Measurements from ENCODE around the gene NR1H3. TPM values are rescaled to one million over a fixed set of nuclear protein-coding genes. Genes with fewer than 3 reads are reported as not detected.

Gene NR1H3
- total RNA-seq, 2 experiments from 2014 or later = 8.4 to 10.0 TPM

DNA sequence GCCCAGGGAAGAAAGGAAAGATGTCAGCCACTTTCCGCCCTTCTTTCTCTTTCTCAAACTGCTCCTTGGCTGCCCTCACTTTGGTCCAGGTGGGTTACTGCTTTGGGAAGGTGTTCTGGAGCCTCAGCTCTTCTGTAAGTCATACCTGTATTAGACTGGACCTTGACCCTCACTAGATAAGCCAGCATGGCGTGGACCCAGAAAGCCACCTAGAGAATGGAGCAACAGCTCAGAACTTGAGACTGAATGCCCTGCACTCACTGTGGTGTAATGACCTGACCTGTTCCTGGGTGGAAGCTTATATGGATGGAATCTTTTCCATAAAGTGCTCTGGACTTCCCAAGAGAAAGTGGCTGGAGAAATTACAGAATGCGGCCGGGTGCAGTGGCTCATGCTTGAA, 24.7 kb upstream of the NR1H3 start:
- peaks cover 38% of the 10 kb centered on the region for H3K4me1 Mint-ChIP-seq
- H3K27me3 Mint-ChIP-seq = no peaks in the 10 kb centered on the region
- CTCF ChIA-PET = interaction anchor here (0.5 to 2.7 kb wide), 7 partner anchors 8 to 191 kb away, joined by 3 to 8 read pairs (median 4); partner anchors contain the start of gene ACP2
- no peak overlapping the region for H3K27ac Mint-ChIP-seq
- peaks cover 45% of the 10 kb centered on the region for H3K36me3 Mint-ChIP-seq (ENCODE audit: low read depth)
- H3K9me3 Mint-ChIP-seq = no peaks in the 10 kb centered on the region
- H3K4me3 Mint-ChIP-seq = no peak overlapping the region
- POLR2A ChIA-PET = no interaction called here
- no peak for DNase-seq

DNA sequence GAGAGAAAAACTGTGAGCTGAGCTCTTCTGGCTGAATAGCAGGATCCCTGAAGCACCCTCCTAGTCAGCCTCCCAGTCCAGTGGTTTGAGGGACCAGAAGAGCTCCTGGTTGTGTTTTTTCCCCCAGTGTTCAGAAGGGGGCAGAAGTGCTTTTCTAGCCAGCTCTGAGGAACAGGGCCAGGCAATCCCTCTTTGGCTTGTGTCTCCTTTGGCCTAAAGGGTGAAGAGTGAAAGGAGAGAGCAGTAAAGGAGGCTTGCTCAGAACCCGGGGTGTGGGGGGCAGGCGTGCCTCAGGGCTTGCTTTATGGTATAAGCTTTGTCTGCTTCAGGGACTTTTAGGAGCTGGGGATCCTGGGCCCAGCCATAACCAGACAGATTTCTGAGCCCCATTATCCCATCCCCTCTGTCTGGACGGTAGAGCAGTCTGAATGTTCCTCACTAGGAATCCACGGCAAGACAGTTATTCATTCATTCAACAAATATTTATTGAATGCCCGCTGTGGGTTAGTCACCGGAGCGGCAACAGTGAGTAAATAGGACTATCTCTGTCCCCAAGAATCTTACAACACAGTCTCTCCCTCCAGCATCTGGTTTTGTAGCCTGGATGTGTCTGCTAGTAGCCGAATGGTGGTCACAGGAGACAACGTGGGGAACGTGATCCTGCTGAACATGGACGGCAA, 23.7 kb upstream of the NR1H3 start:
- peaks cover 45% of the 10 kb centered on the region for H3K36me3 Mint-ChIP-seq (ENCODE audit: low read depth)

DNA sequence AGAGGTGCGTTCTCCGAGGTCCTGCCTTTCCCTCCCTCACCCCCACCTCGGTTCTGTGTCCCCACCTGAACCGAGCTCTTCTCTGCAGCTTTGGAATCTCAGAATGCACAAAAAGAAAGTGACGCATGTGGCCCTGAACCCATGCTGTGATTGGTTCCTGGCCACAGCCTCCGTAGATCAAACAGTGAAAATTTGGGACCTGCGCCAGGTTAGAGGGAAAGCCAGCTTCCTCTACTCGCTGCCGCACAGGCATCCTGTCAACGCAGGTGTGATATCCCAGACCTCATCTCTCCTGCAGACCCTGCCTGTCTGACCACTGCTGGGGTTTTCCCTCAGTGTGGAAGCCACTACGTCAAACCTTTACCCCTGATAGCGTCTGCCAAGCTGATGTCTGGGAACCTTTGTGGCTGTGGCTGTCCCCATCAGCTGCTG, 23.1 kb upstream of the NR1H3 start:
- Mint-ChIP-seq H3K27me3 (no peaks in the 10 kb centered on the region), H3K4me1 (peaks cover 32% of the 10 kb centered on the region), H3K27ac (peak overlapping the region; percentile 86), H3K9me3 (no peaks in the 10 kb centered on the region), H3K4me3 (peak overlapping the region; percentile 46), H3K36me3 (ENCODE audit: low read depth) (peaks cover 47% of the 10 kb centered on the region)
- ChIA-PET POLR2A (interaction anchor here (1.4 kb wide), 1 partner anchor 19 kb away, joined by 6 read pairs; no protein-coding TSS in a partner anchor), CTCF (interaction anchor here (0.7 to 6.5 kb wide), 7 partner anchors 14 to 174 kb away, joined by 3 to 44 read pairs (median 3); partner anchors contain the start of gene ACP2)
- peak; percentile 27 for DNase-seq

More for the DNA sequence above, 23.7 kb upstream of the NR1H3 start:
- POLR2A ChIA-PET = no interaction called here
- peak overlapping the region; percentile 86 for H3K27ac Mint-ChIP-seq
- peak overlapping the region; percentile 46 for H3K4me3 Mint-ChIP-seq
- H3K4me1 Mint-ChIP-seq = peaks cover 34% of the 10 kb centered on the region
- peak; percentile 27 for DNase-seq
- H3K9me3 Mint-ChIP-seq = no peaks in the 10 kb centered on the region
- H3K27me3 Mint-ChIP-seq = no peaks in the 10 kb centered on the region
- CTCF ChIA-PET = interaction anchor here (0.7 to 6.5 kb wide), 7 partner anchors 7 to 175 kb away, joined by 3 to 44 read pairs (median 3); partner anchors contain the start of gene ACP2

DNA sequence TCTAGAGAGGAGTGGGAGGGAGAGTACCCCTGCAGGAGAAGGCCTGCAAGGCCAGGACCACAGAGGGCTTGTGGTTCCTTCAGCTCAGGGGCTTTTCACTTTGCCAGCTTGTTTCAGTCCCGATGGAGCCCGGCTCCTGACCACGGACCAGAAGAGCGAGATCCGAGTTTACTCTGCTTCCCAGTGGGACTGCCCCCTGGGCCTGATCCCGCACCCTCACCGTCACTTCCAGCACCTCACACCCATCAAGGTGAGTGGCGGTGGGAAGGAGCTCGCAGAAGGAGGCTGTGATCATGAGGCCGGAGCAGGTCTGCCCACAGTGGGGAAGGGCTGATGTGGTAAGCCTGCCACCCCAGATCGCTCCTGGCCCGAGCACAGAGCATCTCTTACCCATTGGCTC, 22.6 kb upstream of the NR1H3 start:
- POLR2A ChIA-PET = interaction anchor here (1.4 kb wide), 1 partner anchor 19 kb away, joined by 6 read pairs; no protein-coding TSS in a partner anchor
- no peaks in the 10 kb centered on the region for H3K27me3 Mint-ChIP-seq
- no peak overlapping the region for H3K4me3 Mint-ChIP-seq
- peak overlapping the region; percentile 86 for H3K27ac Mint-ChIP-seq
- DNase-seq = no peak
- peaks cover 51% of the 10 kb centered on the region for H3K36me3 Mint-ChIP-seq (ENCODE audit: low read depth)
- peaks cover 32% of the 10 kb centered on the region for H3K4me1 Mint-ChIP-seq
- no peaks in the 10 kb centered on the region for H3K9me3 Mint-ChIP-seq
- CTCF ChIA-PET = interaction anchor here (0.7 to 6.5 kb wide), 6 partner anchors 13 to 174 kb away, joined by 3 to 44 read pairs (median 4); partner anchors contain the start of gene ACP2

DNA sequence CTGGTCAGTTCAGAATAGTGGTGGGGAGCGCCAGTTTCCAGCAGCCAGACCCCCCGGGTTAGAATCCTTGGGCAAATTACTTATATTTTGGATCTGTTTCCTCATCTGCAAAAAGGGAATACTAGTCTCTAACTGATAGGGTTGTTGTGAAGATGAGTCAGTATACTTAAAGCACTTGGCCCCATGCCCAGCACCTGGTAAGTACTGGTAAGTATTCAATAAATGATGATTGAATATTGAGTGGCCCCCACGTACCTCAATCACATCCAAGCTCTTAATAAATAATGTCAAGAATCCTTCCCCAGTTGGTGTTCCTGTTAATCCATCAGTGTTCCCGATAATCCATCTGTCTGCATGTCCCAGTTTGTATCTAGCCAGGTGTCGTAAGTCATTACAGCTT, 21.3 kb upstream of the NR1H3 start:
- DNase-seq = no peak
- H3K4me3 Mint-ChIP-seq = no peak overlapping the region
- H3K27me3 Mint-ChIP-seq = no peaks in the 10 kb centered on the region
- no peak overlapping the region for H3K27ac Mint-ChIP-seq
- no peaks in the 10 kb centered on the region for H3K9me3 Mint-ChIP-seq
- POLR2A ChIA-PET = interaction anchor here (1.2 kb wide), 1 partner anchor 12 kb away, joined by 4 read pairs; the partner anchor contains the start of gene ACP2
- CTCF ChIA-PET = interaction anchor here (1.2 to 6.5 kb wide), 3 partner anchors 12 to 137 kb away, joined by 5 to 44 read pairs (median 7); partner anchors contain the start of gene ACP2
- H3K36me3 Mint-ChIP-seq (ENCODE audit: low read depth) = peaks cover 51% of the 10 kb centered on the region
- H3K4me1 Mint-ChIP-seq = peaks cover 32% of the 10 kb centered on the region

DNA sequence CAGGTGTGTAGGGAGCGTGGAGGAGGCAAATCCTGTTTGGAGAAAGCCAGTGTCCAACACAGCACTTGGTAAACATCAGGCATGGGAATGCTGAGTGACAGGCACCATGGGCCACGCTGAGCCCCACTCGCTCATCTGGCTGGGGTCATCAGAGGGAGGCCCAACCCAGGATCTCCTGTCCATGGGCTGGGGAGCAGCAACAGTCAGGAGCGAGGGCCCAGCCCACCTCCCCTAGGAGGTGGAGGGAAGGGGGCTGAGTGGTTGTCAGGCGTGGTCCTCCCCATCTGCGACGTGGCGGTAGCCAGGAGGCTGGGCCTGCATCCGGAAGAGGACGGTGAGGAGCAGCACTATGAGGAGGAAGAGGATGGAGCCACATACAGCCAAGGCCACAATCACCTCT, 17.9 kb upstream of the NR1H3 start:
- Mint-ChIP-seq H3K36me3 (ENCODE audit: low read depth) (peaks cover 66% of the 10 kb centered on the region), H3K27me3 (no peaks in the 10 kb centered on the region), H3K27ac (no peak overlapping the region), H3K4me3 (no peak overlapping the region), H3K4me1 (peaks cover 16% of the 10 kb centered on the region), H3K9me3 (no peaks in the 10 kb centered on the region)
- no peak for DNase-seq
- ChIA-PET CTCF (interaction anchor here (0.6 to 6.5 kb wide), 3 partner anchors 8 to 62 kb away, joined by 3 to 44 read pairs (median 4); partner anchors contain the start of gene ACP2), POLR2A (no interaction called here)

DNA sequence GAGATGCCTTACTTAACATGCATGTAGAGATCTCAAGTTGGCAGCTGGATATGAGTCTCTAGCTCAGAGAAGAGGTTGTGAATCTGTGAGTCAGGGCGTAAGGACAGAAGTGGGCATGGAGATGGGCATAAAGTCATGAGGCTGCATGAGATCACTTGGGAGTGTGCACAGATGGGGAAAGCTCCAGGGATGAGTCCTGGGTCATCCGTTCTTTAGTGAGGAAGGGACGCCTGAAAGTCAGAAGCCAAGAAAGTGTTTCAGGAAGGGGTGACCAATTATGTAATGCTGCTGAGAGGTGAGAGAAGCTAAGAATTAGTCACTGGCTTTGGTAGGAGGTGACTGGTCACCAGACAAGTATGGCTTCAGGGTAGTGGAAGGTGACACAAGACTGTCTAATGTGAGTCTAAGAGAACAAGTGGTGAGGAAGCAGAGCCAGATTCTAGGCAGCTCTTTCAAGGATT, 15.9 kb upstream of the NR1H3 start:
- Mint-ChIP-seq H3K4me1 (peaks cover 8% of the 10 kb centered on the region), H3K36me3 (ENCODE audit: low read depth) (peaks cover 64% of the 10 kb centered on the region), H3K27me3 (no peaks in the 10 kb centered on the region), H3K4me3 (no peak overlapping the region), H3K9me3 (no peaks in the 10 kb centered on the region), H3K27ac (peak overlapping the region; percentile 48)
- no peak for DNase-seq
- ChIA-PET POLR2A (interaction anchor here (0.6 kb wide), 1 partner anchor 29 kb away, joined by 3 read pairs; no protein-coding TSS in a partner anchor), CTCF (interaction anchor here (0.9 to 1.7 kb wide), 7 partner anchors 8 to 129 kb away, joined by 3 to 7 read pairs (median 4); partner anchors contain the start of genes DDB2 and NR1H3)

DNA sequence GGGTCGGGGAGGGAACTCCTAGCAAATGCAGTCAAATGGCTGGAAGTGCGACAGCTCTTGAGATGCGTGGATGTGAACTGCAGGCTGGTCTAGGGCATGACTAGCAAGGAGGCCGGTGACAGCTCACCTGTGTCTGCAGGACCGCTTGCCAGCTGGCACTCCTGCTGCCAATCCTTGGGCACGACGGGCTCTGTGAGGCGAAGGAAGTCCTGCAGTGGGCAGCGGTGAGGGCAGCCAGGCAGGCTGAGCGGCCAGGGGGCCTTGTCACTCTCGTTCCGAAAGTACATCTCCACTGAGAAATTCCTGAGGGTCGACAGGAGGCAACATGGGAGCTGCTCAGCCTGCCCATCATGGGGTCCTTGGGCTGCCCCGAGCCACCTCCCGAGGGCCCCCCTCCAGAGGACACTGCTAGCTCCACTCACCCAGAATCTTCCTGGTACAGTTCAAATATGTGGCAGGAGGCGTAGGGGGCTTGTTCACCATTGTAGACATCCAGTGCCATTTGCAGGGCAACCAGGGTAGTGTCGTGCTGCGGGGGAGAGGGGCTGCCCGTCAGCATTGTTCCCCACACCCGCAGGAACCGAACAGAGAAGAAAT, 15.1 kb upstream of the NR1H3 start:
- no peak for DNase-seq
- no peak overlapping the region for H3K27ac Mint-ChIP-seq
- H3K4me3 Mint-ChIP-seq = no peak overlapping the region
- ChIA-PET CTCF (interaction anchor here (1.2 to 2.1 kb wide), 5 partner anchors 15 to 29 kb away, joined by 3 to 7 read pairs (median 4); partner anchors contain the start of genes DDB2 and NR1H3), POLR2A (interaction anchor here (1.0 kb wide), 1 partner anchor 36 kb away, joined by 8 read pairs; no protein-coding TSS in a partner anchor)
- no peaks in the 10 kb centered on the region for H3K27me3 Mint-ChIP-seq
- no peaks in the 10 kb centered on the region for H3K9me3 Mint-ChIP-seq
- H3K36me3 Mint-ChIP-seq (ENCODE audit: low read depth) = peaks cover 63% of the 10 kb centered on the region
- peaks cover 16% of the 10 kb centered on the region for H3K4me1 Mint-ChIP-seq

DNA sequence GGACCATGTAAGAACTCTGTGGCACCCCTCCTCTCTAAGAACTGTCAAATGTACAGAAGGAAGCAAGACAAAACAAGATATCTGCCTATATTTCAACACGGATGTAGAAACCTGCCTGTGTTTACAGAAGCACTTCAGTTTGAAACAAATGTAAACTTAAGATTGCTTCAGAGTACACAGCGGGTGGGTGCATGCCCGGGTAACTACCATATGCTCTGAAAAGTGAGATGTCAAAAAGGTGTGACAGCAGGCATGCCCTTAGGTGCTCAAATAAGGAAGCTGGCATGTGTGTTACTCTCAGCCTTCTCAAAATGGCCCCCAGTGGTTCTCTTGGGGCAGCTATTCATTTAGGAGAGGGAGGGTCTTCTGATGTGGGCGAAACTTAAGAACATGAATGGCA, 14.3 kb upstream of the NR1H3 start:
- Mint-ChIP-seq H3K4me1 (peaks cover 21% of the 10 kb centered on the region), H3K4me3 (no peak overlapping the region), H3K9me3 (no peaks in the 10 kb centered on the region), H3K27me3 (no peaks in the 10 kb centered on the region), H3K27ac (peak overlapping the region; percentile 60), H3K36me3 (ENCODE audit: low read depth) (peaks cover 57% of the 10 kb centered on the region)
- ChIA-PET POLR2A (interaction anchor here (1.0 kb wide), 1 partner anchor 37 kb away, joined by 8 read pairs; no protein-coding TSS in a partner anchor), CTCF (interaction anchor here (1.5 to 2.1 kb wide), 3 partner anchors 11 to 22 kb away, joined by 3 to 7 read pairs (median 4); no protein-coding TSS in a partner anchor)
- no peak for DNase-seq

DNA sequence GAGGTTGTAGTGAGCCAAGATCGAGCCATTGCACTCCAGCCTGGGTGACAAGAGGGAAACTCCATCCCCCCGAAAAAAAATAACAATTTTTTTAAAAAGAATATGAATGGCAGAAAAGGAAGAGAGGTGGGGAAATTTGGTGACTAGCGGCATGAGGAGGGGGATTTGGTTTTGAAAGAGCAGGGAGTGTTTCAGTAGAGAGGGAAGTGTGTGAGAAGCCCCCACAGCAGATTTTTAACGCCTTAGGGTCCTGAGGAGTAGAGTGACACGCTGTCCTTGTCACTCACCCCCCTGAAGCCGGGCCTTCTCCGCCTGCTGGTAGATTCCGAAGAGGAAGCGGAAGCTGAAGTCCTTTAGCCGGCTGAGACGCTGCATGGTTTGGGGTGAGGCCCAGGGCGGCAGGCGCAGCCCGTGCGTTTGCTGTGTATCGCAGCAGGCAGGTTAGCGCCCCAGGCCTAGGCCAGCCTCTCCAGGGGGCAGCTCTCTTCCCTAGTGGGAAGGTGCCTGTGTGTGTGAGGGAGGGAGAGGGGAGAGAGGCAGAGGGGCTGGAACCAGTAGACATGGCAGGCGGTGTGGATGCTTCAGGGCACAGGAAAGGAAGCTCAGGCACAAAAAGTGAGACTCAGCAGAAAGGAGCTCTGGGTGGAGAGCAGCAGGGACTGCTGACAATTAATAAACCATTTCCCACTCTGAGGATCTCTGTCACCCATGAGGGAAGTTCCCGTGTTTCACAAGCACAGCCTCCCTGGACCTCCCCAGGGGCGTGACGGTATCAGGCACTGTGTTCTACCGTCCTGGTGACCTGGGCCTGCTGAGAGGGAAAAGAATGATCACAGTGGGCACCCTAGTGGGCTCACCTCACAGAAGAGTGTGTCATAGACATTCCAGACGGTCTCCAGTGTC, 13.1 kb upstream of the NR1H3 start:
- peaks cover 27% of the 10 kb centered on the region for H3K4me1 Mint-ChIP-seq
- H3K27me3 Mint-ChIP-seq = no peaks in the 10 kb centered on the region
- no peaks in the 10 kb centered on the region for H3K9me3 Mint-ChIP-seq
- no peak for DNase-seq
- ChIA-PET POLR2A (interaction anchor here (0.7 kb wide), 1 partner anchor 30 kb away, joined by 4 read pairs; the partner anchor contains the start of gene DDB2), CTCF (interaction anchor here (0.5 to 1.7 kb wide), 5 partner anchors 10 to 125 kb away, joined by 3 to 4 read pairs (median 3); no protein-coding TSS in a partner anchor)
- H3K27ac Mint-ChIP-seq = no peak overlapping the region
- no peak overlapping the region for H3K4me3 Mint-ChIP-seq
- peaks cover 50% of the 10 kb centered on the region for H3K36me3 Mint-ChIP-seq (ENCODE audit: low read depth)

DNA sequence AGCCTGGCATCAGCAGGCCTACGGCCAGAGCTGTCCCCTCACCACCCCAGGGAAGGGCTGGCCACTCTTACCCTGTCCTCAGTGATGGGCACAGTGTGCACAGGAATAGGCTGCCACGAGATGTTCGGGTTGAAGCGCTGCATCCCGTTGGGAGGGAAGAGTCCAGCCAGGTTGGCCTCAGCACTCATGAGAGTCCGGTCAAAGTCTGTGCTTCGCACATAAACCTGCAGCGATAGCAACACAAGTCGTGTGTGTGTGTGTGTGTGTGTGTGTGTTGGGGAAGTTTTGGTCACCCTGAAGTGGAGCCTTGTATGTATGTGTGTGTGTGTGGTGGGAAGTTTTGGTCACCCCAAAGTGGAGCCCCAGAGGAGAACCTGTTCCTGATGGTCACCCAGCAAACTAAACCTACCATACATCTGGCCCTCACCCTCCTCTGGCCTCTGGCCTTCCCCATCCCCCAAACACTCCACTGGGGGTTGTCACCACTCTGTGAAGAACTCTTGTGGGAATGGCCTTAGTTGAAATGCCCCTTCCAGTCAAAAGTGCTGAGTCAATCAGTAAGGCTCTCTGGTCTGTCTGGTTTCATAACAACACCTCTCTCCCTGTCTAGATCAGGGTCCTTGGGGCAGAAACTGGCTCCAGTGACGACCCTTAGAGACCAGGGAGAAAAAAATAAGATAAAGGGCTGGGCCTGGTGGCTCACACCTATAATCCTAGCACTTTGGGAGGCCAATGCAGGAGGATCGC, 12.0 kb upstream of the NR1H3 start:
- Mint-ChIP-seq H3K9me3 (no peaks in the 10 kb centered on the region), H3K4me3 (no peak overlapping the region), H3K27ac (no peak overlapping the region), H3K4me1 (peaks cover 30% of the 10 kb centered on the region), H3K27me3 (no peaks in the 10 kb centered on the region), H3K36me3 (ENCODE audit: low read depth) (peaks cover 42% of the 10 kb centered on the region)
- ChIA-PET POLR2A (no interaction called here), CTCF (interaction anchor here (1.4 to 4.7 kb wide), 4 partner anchors 9 to 30 kb away, joined by 3 to 48 read pairs (median 26); partner anchors contain the start of genes DDB2 and NR1H3)
- no peak for DNase-seq
